ENCODE measurements around the gene MYLIP.

DNA sequence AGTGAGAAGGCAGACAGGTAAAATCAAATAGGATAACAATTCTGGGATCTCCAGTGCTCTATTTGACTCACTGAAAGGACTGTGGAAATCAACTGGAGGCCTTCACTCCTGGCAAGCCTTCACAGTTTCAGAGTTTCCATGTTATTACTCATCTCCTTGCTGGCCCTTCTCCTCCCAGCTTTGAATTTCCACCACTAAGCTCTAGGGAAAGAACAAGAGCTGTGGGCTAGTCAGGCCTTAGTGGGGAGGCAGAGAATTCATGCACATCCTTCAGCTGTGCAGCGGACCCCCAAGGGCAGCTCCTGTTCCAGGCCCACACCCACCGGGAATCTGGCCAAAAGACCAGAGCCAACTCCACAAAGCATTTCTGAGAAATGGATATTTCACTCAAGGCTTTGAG lies 26.0 kb downstream of the MYLIP start:
- TF ChIP-seq POLR2A (IDR thresholded peaks at IDR 0.05) (no peak), CTCF (IDR thresholded peaks at IDR 0.05 in 8 of 11, conservative IDR thresholded peaks at IDR 0.05 in 3 of 11) (no peak), POLR2AphosphoS5 (IDR thresholded peaks at IDR 0.05) (no peak)
